ENCODE data around the gene ARFRP1.

The ARFRP1 gene

GRCh38 chr20:63706852-63707557, 771 bp downstream of the ARFRP1 start:
- peak; percentile 10 for TF ChIP-seq CTCF (conservative IDR thresholded peaks at IDR 0.05; ENCODE audit: control insufficient read depth, insufficient read depth, low read depth, low read length)
- H3K4me3 ChIP-seq (ENCODE audit: control insufficient read depth, low read depth, low read length) = peak overlapping the region; percentile 72
- peak; percentile 46 for DNase-seq (ENCODE audit: low read depth)

GRCh38 chr20:63706027-63706695, 1.6 kb downstream of the ARFRP1 start:
- peak overlapping the region; percentile 72 for H3K4me3 ChIP-seq (ENCODE audit: control insufficient read depth, low read depth, low read length)
- TF ChIP-seq CTCF (conservative IDR thresholded peaks at IDR 0.05; ENCODE audit: control insufficient read depth, insufficient read depth, low read depth, low read length) = no peak

GRCh38 chr20:63705232-63706026, 2.3 kb downstream of the ARFRP1 start:
- DNase-seq (ENCODE audit: low read depth) = no peak
- no peak for TF ChIP-seq CTCF (conservative IDR thresholded peaks at IDR 0.05; ENCODE audit: control insufficient read depth, insufficient read depth, low read depth, low read length)
- H3K4me3 ChIP-seq (ENCODE audit: control insufficient read depth, low read depth, low read length) = no peak overlapping the region

More at GRCh38 chr20:63706027-63706695, 1.6 kb downstream of the ARFRP1 start:
- no peak for DNase-seq (ENCODE audit: low read depth)

DNA sequence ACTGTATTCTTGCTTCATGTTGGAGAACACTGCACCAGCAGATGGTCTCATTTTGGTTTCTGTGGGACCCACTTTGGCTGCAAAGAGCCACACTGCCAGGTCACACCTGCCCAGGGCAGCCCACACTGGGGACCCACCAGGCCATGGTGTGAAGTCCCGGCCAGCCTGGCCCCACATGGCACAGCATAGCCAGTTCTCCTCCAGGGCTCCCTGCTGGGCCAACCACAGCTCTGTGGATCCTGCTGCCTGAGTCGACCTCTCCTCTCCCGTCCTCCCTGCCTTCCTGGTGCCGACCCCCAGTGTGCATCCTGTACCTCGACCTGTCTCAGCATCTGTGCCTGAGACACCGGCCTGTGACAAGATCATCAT, 3.0 kb downstream of the ARFRP1 start:
- TF ChIP-seq CTCF (conservative IDR thresholded peaks at IDR 0.05; ENCODE audit: control insufficient read depth, insufficient read depth, low read depth, low read length) = no peak
- no peak overlapping the region for H3K4me3 ChIP-seq (ENCODE audit: control insufficient read depth, low read depth, low read length)
- DNase-seq (ENCODE audit: low read depth) = no peak

DNA sequence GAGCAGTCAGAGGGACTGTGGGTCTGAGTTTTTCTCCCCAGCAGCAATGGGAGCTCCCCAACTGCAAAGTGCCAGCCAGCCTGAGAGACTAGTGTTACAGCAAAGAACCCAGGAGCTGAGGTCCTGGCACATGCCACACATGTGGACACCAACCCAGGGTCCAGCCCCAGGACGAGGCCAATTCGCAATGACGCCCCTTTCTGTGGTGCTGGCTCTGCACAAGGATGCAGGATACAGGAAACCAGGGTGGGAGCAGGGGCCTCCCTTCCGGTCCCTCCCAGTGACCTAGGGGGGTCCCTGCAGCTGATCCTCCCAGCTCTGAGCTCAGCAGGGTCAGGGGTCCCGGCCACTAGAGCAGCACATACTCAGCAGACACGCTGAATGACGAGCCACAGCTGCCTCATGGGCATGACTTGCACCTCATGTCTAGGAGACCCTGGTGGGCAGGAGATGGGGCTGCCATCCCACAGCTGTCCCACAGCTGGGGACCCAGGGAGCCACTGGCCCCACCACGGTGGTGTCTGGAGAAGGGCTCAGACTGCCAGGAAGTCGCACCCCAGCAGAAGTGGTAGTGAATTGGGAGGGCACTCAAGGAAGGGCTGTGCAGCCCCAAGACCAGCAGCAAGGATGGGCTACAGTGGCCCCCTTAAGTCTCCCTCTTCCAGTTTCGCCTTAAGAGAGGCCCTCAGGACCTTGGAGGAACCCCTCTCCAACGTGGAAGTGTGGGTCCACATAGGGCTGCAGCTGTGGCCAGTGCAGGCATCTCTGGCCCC, 3.6 kb downstream of the ARFRP1 start:
- no peak for DNase-seq (ENCODE audit: low read depth)
- no peak overlapping the region for H3K4me3 ChIP-seq (ENCODE audit: control insufficient read depth, low read depth, low read length)
- TF ChIP-seq CTCF (conservative IDR thresholded peaks at IDR 0.05; ENCODE audit: control insufficient read depth, insufficient read depth, low read depth, low read length) = no peak

GRCh38 chr20:63703471-63703975, 4.3 kb downstream of the ARFRP1 start:
- no peak for DNase-seq (ENCODE audit: low read depth)
- TF ChIP-seq CTCF (conservative IDR thresholded peaks at IDR 0.05; ENCODE audit: control insufficient read depth, insufficient read depth, low read depth, low read length) = no peak
- H3K4me3 ChIP-seq (ENCODE audit: control insufficient read depth, low read depth, low read length) = no peak overlapping the region

Data from fibroblast of mammary gland (primary cell).